Epithelial cell of prostate (primary cell): Measurements from ENCODE around the gene DNAH7.
"Not testable (repeated sequence)": the region's sequence is repeated elsewhere in the genome, so short reads cannot be mapped to it uniquely, and the experiment has no call there.

Experiments used
- DNase-seq: peaks from one replicate; pipeline ENCODE4 v3.0.0-alpha.2; 2011; ENCODE audit warnings: low read depth, low spot score
- H3K27ac ChIP-seq: fragments of 450-650 bp; 2 replicates; pipeline ENCODE4 v1.5.1; 2017; ENCODE audit warnings: mild to moderate bottlenecking

Gene DNAH7

GRCh38 chr2:196068271-196069209, at the start of gene DNAH7:
DNAH7 (minus strand) TSS chr2:196068837; CDS start chr2:196068711, 126 bp downstream.
- no peak within 1 kb of the TSS for H3K27ac ChIP-seq
- peak; percentile 22 for DNase-seq

GRCh38 chr2:196117214-196117705, 48.6 kb upstream of the DNAH7 start:
- no peak for DNase-seq
- H3K27ac ChIP-seq = no peak overlapping the region

- no peak overlapping the region for H3K27ac ChIP-seq
- no peak for DNase-seq
These were observed 44.7 kb upstream of the DNAH7 start for GRCh38 chr2:196113061-196113974.

GRCh38 chr2:196112418-196113034, 43.9 kb upstream of the DNAH7 start:
- peak; percentile 20 for DNase-seq
- H3K27ac ChIP-seq = no peak overlapping the region

- DNase-seq = no peak
- no peak overlapping the region for H3K27ac ChIP-seq
These were observed 40.0 kb upstream of the DNAH7 start for GRCh38 chr2:196108604-196109003.

- H3K27ac ChIP-seq = no peak overlapping the region
- no peak for DNase-seq
These were observed 37.3 kb upstream of the DNAH7 start for GRCh38 chr2:196105951-196106350.

GRCh38 chr2:196104066-196104465, 35.4 kb upstream of the DNAH7 start:
- DNase-seq = no peak
- H3K27ac ChIP-seq = no peak overlapping the region

GRCh38 chr2:196103626-196104025, 35.0 kb upstream of the DNAH7 start:
- no peak overlapping the region for H3K27ac ChIP-seq
- no peak for DNase-seq

- H3K27ac ChIP-seq = no peak overlapping the region
- DNase-seq = no peak
These were observed 32.8 kb upstream of the DNAH7 start for GRCh38 chr2:196101325-196101991.

- DNase-seq = no peak
- no peak overlapping the region for H3K27ac ChIP-seq
These were observed 31.3 kb upstream of the DNAH7 start for GRCh38 chr2:196099916-196100315.

GRCh38 chr2:196097864-196098660, 29.4 kb upstream of the DNAH7 start:
- no peak overlapping the region for H3K27ac ChIP-seq

GRCh38 chr2:196096982-196097745, 28.5 kb upstream of the DNAH7 start:
- no peak overlapping the region for H3K27ac ChIP-seq
- no peak for DNase-seq

More at GRCh38 chr2:196097864-196098660, 29.4 kb upstream of the DNAH7 start:
- DNase-seq = no peak

- no peak for DNase-seq
- H3K27ac ChIP-seq = no peak overlapping the region
These were observed 27.6 kb upstream of the DNAH7 start for GRCh38 chr2:196096264-196096663.

GRCh38 chr2:196089448-196089847, 20.8 kb upstream of the DNAH7 start:
- H3K27ac ChIP-seq, DNase-seq: not testable (repeated sequence)

GRCh38 chr2:196088203-196088602, 19.6 kb upstream of the DNAH7 start:
- DNase-seq = peak; percentile 26
- H3K27ac ChIP-seq = no peak overlapping the region

GRCh38 chr2:196086517-196087368, 18.1 kb upstream of the DNAH7 start:
- H3K27ac ChIP-seq = no peak overlapping the region
- no peak for DNase-seq

GRCh38 chr2:196083601-196084000, 15.0 kb upstream of the DNAH7 start:
- no peak overlapping the region for H3K27ac ChIP-seq
- no peak for DNase-seq
